ENCODE measurements around the gene C10orf90.

C10orf90 gene

DNA sequence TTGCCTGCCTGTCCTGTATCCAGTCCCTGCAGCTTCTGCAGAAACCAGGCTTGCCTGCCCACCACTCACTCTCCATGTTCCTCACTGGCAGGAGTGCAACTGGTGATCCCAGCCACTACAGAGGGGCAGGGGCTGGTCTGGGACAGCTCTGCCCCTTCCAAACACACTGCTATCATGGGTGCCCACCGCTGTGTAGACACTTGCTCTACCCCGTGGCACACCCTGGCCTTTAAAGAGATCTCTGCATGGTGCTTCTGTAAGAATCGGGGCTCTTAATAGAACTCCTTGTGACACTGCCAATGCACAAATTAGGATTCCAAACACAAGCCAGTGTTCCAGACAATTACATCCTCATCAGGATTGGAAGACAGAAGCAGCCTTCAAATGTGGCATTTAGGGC is 41.7 kb downstream of the C10orf90 start:
- no peak for DNase-seq

DNA sequence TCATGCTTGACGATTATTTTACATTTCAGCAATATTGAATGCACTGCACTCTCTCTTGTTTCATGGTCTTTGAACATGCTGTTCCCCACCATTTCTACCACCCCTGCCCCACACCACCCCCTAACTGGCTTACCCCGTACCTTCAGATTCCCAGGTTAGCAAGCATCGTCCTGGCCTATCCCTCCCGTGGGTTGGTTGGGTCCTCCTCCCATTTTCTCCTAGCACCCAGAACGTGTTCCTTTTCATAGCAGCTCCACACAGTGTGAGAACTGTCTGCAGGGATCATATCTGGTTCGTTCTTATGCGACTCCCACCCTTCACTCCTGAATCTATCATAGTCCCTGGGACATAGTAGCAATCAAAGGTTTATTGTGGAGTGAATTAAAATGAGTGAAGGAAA is 48.6 kb downstream of the C10orf90 start:
- no peak for DNase-seq

DNA sequence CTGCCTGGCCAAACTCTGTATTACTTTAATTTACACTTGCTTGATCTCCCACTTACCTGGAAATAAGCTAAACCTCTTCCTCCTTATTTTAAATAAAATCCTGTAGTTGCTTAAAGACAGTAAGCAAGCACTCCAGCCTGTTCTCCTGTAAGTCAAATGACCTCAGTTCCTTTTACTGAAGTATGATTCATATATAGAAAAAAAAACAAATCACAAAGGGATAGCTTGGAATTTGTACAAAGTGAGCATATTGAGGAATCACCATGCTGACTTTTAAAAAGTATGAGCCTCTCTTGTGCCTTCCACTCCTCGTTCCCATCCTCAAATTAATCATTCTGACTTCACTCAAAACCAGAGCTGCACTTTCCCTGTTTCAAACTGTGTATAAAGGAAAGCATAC is 52.0 kb downstream of the C10orf90 start:
- DNase-seq, result no peak

DNA sequence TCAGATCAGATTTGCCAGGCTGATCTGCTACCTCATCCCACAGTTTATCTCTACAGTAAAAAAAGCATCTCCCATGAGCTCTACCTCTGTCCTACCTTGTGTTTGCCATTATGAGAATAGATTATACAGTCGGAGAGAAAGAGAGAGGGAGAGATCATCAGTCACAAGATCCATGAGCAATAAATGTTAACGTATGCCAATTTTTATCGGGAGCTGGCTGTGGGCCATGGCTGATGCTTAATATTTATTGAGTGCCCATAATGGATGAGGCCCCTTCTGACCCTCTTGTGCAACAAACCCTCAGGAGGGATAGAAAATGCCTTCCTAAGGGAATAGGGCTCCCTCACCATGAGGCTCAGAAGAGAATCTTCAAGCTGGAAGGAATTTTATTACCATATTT is 52.8 kb downstream of the C10orf90 start:
- DNase-seq, result no peak

DNA sequence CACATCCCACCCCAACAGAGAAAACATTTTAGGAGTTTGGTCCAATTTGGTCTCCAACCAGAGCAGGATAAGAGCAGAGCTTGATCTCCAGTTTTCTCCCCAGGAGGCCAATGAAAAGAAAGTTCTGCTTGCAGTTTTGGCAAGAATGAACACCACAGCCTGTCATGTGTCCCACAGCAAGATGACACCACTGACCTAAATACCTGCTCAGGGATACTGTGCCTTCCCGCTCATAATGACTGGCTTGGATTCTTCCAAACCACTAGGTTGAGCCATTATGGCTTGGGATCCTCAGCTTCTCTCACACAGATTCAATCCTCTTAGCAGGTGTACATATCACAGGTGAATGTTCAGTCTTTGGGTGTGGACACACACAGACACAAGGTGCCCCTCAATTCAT is 53.3 kb downstream of the C10orf90 start:
- no peak for DNase-seq

DNA sequence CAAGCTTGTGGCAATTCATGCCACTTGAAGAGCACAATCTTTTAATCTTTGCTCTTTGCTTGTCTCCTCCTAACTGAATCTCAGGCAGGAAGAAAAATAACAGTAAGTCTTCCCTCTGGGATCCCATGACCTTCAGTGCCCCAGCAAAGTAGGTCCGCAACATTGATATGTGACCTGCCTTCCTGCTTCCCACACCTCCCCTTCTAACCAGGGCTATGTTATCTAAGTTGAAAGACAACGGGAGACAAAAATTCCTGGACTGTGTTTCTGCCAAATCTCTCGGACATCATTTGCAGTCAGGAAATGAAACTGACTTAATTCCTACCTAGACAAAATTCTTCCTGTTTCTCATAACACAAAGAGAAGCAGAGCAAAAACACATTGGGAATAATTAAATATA is 53.8 kb downstream of the C10orf90 start:
- no peak for DNase-seq

DNA sequence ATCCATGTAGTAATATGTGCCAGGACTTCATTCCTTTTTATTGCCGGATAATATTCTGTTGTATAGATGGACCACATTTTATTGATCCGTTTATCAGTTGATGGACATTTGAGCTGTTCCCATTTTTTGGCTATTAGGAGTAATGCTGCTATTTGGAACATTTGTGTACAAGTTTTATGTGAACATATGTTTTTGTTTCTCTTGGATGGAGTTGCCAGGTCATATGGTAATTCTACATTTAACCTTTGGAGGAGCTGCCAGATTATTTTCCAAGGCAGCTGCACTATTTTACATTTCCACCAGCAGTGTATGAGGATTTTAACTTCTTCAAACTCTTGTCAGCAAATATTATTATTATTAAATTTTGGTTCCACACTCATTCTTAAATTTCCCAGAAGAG is 59.2 kb downstream of the C10orf90 start:
- DNase-seq, result no peak

DNA sequence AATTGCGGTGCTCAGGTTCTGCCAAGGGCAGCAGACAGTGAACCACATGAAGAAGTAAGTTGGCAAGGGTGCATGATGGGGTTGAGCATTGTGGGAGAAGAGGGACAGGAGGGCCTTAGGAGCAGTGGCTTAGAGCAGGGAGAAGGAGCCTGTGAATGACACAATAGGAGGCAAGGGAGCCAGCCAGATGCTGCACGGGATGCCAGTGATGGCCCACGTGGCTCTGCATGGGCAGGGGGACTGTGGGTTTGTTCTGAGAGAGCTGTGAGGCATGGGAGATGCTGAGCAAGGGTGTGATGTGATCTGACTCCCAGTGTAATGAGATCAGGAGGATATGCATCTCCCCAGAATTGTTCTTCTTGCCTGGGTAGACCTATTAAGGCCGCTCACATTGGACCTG is 60.9 kb downstream of the C10orf90 start:
- DNase-seq, result no peak

DNA sequence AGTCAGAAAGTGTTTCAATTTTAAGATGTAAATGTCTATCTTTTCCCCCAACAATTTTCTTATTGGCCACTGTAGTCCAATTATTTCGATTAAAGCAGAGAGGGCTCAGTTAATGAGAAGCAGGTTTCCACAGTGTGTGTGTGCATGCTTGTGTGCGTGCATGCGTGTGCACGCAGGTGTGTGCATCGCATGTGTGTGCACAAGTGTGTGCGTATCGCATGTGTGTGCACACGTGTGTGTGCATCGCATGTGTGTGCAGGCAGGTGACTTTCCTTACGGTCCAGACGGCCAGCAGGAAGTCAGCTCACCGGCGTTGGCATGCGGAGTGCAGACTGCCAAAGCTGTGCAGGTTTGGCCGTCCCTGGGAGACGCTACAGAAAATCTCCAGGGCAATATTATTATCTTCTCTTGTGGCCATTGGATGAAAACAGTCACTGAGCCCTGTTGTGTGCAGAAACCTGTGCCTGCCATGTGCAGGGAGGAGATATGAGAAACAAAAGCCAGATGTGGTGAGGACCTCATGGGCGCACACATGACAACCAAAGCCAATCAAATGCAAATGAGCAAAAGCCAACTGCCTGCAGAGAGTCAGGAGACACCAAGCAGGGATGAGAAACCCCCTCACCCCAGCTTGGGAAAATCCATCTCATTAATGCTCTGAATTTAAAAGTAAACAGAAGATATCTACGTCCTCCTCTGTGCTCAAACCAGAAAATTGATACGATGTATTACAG is 70.4 kb downstream of the C10orf90 start:
- no peak for DNase-seq

DNA sequence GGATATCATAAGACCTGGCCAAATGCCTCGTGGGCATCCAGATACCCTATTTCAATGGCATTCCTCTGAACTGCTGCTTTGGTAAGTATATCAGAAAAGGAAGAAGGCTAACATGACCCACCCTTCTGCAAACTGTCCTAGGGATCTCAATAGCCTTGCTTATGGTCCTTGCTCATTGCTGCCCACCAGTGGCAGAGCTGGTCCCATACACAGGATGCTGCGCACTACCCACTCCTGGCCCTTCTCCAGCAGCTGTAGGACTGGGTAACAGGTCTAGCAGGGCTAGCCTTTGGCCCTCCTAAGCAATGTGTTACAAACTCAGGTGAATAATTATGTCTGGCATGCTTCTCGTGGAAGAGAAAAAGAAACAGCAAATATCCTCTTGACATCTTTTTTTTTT is 72.5 kb downstream of the C10orf90 start:
- peak; percentile 43 for DNase-seq

DNA sequence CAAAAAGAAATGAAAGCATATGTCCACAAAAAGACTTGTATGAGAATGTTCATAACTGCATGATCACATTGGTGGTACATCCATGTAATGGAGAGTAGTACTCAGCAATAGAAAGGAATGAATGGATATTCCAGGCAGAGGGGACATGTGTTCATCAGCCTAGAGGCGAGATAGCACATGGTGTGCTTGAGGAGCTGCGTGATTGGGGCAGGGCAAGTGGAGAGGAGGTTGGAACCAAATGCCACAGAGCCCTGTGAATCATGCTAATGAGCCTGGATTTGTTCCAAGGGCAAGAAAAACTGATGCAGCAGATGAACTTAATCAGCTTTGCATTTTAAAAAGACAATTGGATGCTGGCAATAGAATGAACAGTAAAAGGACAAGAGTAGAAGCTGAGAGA is 73.3 kb downstream of the C10orf90 start:
- no peak for DNase-seq

DNA sequence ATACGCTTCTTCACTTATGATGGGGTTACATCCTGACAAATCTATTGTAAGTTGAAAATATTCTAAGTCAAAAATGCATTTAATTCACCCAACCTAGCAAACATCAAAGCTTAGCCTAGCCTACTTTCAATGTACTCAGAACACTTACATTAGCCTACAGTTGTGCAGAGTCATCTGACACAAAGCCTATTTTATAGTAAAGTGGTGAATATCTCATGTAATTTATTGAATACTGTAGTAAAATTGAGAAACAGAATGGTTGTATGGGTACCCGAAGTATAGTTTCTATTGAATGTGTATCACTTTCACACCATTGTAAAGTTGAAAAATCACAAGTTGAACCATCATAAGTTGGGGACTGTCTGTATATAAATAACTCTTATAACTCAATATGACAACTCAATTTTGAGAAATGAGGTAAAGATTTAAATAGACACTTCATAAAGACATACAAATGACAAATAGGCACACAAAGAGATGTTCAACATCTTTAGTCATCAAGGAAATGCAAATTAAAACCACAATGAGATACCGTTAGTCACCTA is 73.9 kb downstream of the C10orf90 start:
- no peak for DNase-seq

DNA sequence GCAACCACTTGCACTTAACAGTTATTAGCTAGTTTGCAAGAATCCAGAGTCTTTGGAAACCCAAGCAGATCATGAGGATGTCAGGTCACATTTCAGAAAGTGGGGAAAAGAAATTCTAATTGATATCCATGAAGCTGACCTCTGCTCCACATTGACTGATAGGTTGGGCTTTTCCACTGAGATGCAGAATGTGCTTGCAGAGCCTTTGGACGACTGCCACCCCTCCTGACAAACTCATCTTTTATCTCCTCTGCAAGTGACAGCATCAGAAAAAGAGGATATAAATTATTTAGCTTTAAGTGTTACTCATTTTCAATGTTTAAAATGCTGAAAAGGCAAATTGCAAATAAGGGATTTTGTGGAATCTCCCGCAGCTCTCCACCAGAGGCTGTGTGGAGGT is 75.3 kb downstream of the C10orf90 start:
- no peak for DNase-seq

DNA sequence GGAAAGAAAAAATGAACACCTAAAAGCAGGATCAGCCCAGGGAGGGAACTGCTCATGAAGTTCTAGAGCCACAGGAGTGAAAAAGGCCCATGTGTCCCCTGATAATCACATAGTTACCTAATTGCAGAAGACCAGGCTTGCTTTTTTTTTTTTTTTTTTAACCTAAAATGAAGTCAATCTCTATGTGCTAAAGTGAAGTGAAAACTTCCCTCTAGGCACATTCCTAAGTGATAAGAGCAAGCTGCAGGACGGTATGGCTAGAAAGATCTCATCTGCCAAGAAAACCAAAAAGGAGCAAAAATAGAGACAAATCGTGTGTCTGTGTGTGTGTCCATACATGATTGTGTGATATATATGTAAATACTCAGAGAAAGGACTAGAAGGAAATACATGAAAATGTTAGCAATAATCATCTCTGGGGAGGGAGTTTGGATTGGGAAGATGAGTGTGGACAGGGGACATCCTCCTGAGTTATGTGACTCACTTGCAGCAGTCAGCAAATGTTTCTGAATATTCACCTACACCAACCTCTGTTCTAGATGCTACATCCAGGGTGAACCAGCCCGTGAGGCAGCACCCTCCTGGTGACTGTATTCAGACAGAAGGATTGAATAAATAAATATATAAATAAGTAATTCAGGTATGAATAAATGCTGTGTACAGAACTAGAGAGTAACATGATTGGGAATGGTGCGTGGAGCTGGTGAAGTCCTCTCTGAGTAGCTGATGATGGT is 76.4 kb downstream of the C10orf90 start:
- DNase-seq, result no peak

DNA sequence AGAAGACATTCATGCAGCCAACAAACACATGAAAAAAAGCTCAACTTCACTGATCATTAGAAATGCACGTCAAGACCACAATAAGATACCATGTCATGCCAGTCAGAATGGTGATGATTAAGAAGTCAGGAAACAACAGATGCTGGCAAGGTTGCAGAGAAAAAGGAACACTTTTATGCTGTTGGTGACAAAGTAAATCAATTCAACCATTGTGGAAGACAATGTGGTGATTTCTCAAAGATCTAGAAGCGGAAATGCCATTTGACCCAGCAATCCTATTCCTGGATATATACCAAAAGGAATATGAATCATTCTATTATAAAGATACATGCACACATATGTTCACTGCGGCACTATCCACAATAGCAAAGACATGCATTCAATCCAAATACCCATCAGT is 77.6 kb downstream of the C10orf90 start:
- no peak for DNase-seq

DNA sequence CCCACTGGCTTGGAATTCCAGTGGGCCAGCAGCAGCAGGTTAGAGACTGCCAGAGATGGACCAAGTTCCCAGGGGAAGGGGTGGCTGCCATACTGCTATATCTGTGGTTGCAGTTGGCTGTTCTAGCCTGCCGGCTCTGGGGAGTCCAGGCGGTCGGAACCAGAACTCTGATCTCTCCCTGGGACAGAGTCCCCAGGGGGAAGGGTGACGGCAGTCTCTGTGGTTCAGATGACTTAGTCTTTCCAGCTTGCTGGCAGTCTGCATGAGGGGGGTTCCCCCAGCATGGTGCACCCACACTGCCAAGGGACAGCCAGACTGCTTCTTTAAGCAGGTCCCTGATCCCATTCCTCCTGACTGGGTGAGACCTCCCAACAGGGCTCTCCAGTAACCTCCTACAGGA is 82.5 kb downstream of the C10orf90 start:
- no peak for DNase-seq

DNA sequence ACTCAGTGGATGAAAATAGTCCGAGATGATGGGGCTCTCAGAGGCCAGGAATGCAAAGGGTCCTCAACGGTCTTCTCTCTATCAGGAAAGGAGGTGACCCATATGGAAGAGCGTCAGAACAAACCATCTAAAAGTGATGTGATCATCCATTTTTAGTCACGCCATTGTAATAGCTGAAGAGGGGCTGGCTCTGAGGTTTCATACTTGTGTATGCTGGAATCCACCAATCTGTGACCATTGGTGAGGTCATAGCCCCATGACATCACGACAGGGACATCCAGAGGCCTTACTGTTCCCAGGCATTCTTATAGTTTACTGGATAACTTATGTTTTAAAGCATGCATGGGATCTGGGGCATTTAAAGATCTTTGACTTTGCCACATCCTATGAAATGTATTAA is 83.6 kb downstream of the C10orf90 start:
- DNase-seq, result no peak

DNA sequence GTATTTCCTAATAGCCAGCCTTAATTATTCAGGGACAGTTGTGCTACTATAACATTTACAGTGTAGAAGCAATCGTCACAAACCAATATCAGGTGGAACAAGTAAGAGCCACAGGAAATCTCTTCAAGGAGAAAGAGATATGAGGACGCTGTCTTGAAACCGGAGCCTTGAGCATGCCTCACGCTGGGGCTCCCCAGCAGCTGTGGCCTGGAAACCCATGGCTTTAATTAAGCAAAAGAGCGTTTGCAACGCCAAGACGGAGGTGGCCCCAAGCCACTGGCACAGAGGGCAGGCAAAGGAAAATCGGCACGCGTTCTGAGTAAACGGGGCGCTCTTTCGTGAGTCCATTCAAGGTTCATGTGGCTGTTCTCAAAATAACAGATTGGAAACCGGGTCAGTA is 84.4 kb downstream of the C10orf90 start:
- DNase-seq, result no peak

DNA sequence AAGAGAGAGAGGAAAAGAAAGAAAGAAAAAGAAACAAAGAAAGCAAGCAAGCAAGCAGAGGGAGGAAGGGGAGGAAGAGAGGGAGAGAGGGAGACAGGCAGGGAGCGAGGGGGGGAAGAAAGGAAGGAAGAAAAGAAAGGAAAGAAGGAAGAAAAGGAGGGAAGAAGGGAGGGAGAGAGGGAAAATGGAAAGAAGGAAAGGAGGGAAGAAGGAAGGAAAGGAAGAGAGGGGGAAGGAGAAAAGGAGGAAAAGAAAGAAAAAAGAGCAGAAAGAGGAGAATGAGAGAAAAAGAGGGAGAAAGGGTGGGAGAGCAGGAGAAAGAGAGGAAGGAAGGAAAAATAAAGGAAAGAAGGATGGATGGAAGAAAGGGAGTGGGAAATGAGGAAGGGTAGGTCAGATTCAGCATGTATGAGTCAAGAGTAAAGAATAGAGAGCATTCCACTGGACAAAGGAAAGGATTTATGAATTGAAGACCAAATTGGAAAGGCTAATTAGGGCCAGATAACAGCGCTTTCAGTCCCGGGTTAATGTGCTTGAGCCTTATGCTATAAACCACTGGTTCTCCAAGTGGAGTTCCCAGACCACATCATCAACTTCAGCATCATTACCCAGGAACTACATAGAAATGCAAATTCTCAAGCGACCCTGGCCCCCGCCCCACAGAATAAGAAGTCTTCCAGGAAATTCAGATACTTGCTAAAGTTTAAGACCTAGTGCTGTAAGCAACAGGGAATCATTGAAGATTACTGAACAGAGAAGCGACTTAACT is 85.1 kb downstream of the C10orf90 start:
- no peak for DNase-seq

DNA sequence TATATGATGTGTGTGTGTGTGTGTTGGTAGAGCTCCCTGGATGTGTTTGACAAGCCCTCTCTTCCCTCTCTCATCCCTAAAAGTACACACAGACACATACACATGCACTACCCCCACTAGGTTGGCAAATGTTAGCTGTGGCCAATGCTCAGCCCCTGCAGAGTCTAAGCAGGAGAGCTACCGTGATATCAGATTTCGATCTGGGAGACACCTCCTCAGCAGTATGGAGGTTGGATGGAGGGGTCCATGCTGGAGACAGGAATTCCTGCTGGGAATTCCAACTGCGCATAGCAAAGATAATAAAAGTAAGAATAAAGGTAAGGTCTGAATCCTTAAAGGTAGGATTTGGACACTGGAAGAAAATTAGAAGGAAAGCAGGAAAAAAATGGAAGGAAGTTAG is 85.7 kb downstream of the C10orf90 start:
- DNase-seq, result no peak

DNA sequence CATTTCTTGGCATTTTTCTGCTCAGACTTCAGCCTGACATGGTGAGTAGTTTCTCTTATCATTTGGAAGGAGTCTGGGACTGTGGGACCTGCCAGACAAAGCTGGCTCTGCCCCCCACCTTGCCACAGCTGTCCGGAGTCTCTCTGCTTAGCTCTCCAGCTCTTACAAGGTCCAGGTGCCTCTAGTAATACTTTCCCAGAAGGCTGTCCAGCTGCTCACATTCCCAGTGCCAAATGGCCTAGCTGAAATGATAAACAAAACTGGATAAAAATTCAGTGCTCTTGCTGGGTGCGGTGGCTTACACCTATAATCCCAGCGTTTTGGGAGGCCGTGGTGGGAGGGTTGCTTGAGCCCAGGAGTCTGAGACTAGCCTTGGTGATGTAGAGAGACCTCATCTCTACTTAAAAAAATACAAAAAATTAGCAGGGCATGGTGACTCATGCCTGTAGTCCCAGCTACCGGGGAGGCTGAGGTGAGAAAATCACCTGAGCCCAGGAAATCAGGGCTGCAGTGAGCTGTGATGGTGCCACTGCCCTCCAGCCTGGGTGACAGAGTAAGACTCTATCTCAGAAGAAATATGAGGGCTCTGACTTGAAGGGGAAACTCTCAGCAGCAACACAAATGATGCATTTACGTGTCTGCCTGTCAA is 86.8 kb downstream of the C10orf90 start:
- no peak for DNase-seq

DNA sequence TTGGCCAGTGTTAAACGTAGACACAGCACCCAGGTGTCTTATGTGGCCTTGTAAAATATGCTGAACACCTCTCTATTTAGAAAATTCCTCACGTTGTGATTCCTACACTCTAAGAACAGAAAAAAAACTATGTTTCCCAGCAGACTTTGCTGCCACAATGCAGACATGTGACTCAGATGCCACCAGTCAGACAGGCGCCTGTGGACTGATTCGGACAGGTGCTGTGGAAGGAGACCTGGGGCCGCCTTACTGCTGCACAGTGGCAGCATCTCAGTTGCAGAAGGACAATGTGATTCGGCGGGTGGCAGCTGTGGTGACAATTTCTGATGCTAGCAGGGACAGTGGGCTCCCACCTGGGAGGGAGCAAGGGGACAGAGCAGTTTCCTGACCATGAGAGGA is 88.8 kb downstream of the C10orf90 start:
- no peak for DNase-seq

Data from eye (tissue), 1 donor.